Fibroblast of skin of left biceps (primary cell): ENCODE results near the gene B3GNT2.
"Not testable (repeated sequence)": the region's sequence is repeated elsewhere in the genome, so short reads cannot be mapped to it uniquely, and the experiment has no call there.

Source experiments
- DNase-seq, 2 experiments: peaks; one replicate each; pipeline ENCODE4 v3.0.0-alpha.2; 2013; ENCODE audit warnings: low read depth in 2 of 2

The B3GNT2 gene

DNA sequence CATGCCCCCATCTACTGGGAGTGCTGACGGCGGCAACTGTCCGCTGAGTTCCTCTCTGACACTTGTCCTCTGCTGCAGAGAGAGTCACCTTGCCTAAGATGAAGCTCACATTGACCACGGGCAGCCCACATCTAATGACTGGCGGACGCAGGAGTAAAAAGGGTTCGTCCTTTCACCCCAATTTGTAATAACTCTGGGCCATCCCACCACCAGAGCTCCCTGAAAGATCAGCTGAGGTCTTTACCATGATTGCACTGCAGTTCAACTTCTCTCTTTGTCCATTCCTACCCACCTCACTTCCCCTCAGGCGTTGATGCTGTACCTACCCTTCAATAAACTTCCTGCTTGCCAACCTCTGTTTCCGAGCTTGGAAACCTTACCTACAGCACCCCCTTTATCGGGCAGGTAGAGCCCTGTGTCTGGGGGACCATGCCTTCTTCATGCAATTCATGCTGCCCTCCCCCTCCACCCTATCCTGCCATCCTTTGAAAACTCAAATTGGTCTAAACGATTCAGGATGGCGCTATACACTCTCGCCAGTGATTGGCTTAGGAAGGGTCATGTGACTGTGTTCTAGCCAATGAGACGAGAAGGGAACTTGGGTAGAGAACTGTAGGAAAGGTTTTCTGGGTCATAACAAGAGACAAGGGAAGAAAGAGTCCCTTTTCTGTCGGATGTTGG, 10.3 kb upstream of the B3GNT2 start:
- DNase-seq: no peak

DNA sequence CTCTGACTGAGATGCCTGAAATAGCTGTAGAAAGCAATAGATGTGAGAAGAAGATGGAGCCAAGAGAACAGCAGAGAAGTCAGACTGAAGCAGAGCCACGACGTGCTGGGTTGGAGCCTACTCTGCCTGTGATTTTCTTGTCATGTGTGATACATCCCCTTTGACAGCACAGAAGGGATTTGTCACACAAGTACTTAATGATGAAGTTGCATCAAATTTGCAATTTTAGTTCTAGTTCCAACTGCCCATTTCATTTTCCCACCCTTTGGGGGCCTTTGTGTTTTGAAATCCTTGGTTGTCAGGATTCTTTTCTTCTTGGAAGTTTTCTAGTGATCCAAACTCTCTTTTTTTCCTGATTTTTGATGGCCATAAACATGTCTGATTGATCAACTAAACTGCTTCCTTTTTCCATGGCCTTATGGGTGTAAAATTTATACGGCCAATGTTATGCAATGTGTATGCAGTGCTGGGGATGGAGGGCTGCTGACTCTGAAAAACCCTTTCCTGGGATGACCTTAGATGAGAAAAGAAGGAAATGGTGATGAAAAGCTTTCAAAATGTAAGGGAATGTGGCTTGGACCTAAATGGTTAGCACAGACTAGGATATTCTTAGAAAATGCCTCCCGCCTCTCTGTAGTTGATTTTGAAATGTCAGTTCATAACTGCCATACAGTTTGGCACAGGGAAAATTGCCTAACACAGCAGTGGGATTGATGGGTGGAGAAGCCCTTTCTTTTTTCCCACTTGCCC, 9.6 kb upstream of the B3GNT2 start:
- DNase-seq: no peak

DNA sequence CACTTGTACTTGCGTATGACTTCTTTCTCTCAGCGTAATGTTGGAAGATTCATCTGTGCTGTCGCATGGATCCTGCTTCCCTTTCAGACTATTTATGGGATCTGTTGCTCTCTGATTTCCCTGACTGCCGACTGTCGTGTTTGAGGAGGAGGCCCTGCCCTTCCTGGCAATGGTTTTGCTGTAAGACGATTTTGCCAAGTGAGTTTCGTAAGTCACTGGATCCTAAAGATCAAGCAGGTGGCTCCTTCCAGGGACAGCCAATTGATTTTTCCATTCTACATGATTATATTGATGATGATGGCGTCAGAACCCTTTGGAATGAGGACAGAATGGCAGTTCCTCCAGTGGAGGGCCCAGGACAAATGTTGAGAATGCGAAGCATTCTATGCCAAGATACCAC, 8.7 kb upstream of the B3GNT2 start:
- DNase-seq: no peak

DNA sequence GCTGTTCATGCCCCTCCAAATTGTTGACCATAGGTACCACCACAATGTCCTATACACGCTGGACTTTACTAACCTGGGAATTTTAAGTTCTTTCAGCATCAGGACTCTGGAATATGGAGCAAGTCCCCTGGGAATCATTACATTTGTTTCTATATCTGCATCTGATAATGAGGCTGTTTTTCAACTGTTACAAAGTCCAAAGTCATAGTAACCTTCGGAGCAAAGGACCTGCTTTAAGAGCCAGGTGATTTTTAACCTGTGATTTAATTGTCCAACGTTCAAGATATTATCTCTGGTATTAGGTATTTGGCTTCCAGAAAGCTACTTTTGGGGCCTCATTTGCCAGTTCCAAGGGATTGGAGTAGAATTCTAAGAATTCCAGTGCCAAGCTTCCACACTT, 7.5 kb upstream of the B3GNT2 start:
- no peak for DNase-seq

DNA sequence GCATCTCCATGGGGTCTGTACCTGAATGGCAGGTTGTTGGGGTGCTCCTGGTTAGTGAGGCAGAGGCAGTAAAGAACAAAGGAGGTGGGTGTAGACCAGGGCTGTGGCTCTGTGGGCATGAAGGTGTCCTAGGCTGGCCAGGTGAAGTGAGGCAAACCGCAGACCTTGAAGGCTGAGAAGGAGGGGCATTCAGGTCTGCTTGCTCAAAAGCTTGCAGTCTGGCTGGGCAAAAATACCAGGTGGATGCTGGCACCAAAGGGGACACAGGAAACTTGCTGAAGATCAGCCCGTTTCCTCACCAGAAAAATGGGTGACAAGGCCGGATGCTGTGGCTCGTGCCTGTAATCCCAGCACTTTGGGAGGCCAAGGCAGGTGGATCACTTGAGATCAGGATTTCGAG, 6.7 kb upstream of the B3GNT2 start:
- DNase-seq: no peak

DNA sequence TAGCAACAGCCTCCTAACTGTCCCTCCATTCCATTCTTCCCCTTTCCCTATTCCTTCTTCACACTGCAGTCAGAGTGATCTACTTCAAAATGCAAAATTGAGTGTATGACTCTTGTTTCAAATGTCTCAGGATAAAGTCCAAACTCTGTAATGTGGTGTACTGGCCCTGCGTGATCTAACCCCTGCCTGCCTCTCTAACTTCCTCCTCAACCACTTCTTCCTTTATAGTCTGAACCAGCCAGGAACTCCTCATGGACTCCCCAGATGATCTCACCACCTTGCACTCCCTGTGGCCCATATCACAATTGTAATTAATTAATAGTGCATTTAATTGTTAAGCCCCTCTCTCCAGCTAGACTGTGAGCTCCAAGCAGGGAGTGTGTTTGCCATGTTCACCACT, 3.1 kb upstream of the B3GNT2 start:
- no peak for DNase-seq

DNA sequence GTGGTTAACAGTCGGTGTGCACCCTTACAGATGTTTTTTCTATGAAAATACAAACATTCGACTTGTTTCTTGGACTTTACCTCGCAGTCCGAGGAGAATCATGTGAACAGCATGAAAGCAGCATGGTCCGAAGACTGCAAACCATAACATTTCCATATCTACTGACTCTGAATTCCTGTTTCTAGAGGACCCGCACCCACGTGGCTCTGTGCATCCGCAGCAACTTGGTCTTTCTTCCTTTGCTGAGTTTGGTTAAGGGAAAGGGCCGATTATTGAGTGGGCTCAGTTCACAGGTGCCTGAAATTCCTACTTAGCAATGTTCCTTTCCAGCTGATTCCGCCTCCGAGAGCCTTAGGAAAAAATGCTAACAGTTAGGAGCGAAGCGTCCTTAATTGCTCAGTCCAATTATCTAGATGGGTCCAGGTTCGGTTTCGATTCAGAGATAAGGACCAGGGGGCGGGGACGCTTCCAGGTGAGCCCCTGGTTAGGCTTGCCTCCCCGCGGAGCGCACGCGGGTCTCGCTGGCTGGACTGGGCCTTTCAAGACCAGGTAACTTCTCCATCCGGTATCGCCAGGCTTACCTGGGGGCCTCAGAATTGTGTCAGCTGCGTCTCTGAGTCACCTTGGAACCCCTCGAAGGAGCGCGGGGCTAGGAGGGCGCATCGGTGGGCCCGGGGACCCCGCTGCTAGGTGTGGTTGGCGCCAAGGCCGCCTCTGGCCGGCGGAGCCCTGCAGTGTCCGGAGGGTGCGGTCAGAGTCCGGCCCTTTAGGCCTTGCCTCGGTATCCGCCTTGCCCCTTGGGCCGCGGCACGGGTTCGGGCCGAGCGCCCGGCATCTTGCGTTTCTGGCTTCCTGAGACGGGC, 1.1 kb upstream of the B3GNT2 start:
- DNase-seq: no peak

DNA sequence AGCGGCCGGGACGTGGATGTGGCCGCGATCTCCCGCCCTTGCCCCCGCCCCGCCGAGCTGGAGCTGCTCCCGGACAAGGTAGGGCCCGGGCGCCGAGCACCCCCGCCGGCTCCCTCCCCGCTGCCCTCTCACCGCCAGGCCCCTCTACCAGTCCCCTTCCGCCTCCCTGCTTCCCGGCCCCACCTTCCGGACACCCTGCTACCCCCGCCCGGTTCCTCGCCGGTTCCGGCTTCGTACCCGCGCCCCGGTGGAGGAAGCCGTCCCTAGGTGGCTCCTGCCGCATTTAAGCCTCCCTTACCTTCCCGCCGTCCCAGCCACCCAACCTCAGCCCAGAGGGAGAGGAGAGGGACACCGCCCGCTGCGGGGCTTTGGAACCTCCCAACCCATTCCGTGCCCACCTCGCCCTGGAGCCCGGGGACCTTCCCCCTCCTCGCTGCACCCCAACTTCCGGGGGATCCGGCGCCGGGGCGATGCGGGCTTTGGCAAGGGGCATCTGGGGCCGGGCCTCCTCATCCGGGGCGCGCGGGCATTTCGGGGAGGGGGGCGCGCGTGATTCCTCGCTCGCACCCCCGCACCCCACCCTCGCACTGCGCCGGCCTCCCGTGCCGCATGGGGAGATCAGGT, 475 bp downstream of the B3GNT2 start:
- no peak for DNase-seq

DNA sequence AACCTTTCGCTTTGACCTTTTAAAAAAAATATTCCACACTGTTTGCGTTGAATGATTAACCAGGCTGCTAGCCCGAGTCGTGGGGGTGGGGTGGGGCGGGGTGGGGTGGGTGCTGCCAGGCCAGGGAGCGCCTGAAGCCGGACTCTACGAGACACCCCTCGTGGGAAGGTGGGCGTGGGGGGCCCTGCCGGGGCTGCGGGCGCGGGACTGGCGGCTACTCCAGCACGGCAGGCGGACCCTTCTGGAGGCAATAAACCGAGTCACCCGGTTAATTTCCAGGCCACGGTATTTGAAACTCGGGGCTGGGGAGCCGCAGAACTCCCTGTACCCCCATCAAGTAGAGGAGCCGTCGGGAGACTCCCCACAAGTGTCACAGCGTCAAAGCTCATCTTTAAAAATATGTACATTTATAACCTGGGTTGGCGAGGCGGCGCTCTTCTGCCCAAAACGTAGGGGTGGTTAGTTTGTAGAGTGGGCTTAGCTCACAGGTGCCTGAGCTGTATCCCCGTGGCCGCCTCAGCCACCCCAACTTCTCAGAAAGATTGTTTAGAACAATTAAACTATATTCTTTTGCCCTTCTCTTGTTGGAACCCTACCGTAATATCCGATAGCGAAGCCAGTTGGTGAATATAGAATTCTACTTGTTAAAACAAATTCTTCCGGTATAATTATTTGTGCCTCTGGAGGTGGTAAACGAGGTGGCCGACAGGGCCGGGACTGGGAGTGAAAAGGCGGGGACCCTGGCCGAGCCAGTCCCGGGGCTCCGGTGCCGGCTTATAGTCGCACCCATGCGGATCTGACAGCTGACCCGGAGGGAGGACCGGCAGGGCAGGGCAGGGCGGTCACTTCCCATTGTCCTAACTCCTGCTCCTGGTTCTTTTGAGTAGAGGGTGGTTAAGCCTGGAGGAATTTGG, 1.4 kb downstream of the B3GNT2 start:
- DNase-seq: no peak

DNA sequence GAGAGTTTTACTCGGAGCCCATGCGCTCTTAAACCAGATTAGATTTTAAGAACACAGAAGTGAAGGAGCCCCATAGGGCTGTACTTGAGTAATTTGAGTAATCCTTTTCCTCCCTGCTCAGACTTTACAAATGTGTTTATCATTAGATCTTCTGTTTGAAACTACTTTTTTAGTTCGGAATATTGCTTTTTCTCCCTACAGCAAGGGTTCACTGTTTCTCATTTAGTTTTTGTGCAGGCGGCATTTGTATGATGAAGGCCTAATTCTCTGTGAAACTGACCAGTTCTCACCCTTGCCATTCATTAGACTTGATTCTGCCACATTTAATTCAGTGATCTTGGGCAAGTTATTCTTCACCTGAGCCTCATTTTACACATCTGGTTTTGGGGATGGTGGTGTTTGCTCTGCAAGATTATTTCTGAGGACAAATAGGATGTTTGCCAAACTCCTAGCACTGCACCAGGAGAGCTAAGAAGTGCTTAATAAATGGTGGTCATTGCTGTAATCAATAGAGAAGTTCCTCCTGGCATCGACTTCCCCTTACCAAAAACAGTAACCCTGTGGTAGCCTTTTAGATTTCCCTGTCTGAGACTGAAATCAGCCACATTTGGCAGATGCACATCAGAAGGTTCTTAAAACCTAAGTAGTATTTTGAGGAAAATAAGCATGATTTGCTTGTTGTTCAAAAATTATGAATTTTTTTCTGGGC, 2.2 kb downstream of the B3GNT2 start:
- no peak for DNase-seq

DNA sequence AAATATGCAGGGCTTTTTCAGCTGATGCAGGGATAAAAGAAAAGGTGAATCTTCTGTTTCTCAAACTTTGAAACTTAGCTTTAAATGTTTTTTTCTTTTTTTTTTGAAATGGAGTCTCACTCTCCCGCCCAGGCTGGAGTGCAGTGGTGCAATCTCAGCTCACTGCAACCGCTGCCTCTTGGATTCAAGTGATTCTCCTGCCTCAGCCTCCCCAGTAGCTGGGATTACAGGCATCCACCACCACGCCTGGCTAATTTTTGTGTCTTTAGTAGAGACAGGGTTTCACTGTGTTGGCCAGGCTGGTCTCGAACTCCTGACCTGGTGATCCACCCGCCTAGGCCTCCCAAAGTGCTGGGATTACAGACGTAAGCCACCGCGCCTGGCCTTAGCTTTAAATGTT, 2.9 kb downstream of the B3GNT2 start:
- DNase-seq: not testable (repeated sequence)

DNA sequence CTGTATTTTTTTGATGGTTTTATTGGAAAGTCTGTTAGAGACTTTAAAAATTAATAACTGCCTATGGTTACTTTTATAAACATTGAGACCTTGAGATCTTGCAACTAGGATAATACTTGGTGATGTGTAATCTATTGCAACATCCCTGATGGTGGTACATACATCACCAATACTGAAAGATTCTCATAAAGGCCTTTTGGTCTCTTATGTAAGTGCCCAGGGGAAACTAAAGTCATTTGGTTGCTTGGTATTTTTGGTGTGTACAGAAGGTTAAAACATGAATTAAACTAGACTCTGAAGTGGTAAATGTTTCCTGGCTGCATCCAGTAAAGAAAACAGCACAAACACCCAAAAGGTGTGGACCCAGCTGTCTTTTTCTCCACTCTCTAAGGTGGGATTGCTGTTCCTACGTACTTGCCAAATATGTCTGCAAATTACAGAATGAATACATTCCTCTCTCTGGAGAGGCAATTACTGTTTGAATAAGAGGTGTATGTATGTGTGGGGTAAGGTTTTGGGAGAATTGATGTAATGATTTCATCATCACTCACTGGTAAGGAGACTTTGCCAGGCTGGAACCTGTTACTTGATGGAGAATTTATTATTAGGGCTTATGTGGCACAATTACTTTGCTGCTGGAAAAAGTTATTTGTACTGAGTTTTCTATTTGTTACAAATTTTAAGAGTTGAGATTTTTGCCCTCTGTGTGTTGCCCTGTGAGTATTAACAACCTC, 3.6 kb downstream of the B3GNT2 start:
- DNase-seq: peak in 1 of 2 experiments; percentile 11

DNA sequence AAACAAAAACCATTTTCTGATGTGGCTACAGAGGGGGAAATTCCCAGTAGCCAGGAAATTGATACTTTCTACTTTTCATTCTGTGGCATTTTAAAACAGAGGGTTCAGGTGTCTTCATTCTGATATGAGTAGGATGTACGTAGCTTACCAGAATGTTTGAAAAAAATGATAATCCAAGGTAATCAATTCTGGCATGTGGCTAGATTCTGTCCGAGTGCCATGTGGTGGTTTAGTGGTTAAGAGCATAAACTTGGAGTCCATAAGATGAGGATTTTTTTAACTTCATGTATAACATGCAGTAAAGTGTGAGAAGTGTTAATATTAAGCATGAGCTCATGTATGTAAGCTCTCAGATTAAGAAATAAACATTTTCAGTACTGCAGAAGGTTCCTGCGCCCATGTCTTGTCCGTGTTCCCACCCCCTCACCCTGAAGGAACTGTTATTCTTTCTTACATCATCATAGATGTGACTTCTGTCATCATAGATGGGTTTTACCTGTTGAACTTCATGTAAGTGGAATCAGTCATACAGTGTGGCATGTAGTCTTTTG, 4.5 kb downstream of the B3GNT2 start:
- DNase-seq: no peak

DNA sequence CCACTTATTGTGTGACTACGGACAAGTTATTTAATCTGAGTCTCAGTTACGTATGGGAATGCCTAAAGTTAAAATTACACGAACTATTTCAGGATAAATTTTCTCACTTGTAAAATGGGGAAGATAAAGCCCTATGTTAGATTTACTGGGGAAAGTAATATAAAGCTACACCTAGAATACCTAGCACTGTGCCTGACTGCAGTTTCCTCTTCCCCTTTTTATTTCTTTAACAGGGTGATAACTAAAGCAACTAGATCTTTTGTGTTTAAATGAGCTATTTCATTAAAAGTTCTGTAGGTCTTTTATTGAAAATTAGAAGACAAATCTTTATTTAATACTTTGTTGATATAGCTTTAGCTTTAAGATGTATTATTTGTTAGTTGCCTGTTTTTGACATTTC, 5.0 kb downstream of the B3GNT2 start:
- no peak for DNase-seq

DNA sequence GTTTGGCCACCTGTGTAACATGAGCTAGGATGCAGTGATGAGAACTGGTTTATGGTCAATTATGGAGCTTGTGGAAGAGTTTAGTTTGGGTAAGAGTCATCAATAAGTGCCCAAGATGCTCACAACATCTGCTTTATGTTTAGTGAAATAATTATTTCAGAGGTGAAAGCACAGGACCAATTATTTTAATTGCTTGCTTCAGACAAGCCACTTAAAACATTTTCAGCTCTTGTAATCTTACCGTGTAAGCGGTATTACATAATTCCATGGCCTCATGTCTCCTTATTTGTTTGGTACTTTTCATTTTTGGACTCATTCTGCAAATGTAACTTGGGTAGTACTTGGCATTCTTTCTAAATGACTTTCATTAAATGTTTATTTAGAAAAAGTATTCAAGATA, 5.4 kb downstream of the B3GNT2 start:
- no peak for DNase-seq

DNA sequence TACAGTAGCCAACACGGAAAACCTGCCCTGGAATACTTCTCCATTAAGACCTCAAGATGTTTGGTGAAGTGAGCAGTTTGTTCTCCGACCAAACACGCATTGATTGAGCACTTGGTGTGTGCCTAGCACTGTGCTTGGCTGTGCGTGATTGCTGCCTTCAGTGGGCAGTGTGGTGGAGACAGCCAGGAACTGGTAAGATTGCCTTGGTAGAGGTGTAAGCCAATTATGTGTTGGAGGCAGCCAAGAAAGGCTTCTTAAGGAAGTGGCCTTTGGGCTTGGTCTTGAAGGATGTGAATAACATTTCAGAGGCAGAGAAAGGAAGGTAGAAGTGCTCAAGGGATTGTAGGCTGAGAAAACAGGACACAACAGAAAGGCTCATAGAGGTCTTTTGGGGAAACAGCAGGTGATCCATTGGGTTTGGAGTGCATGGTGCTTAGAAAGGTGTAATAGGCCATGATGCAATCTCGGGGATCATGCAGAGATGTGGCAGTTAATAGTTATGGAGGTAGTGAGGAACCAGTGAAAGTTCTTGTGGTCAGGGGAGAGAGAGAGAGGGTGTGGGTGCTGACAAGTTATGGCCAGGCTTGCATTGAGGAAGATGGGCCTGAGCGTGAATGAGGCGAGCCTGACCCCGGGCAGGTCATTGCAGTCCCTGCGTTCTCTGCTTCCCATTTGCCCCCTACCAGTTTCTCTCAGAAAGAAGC, 6.3 kb downstream of the B3GNT2 start:
- no peak for DNase-seq

DNA sequence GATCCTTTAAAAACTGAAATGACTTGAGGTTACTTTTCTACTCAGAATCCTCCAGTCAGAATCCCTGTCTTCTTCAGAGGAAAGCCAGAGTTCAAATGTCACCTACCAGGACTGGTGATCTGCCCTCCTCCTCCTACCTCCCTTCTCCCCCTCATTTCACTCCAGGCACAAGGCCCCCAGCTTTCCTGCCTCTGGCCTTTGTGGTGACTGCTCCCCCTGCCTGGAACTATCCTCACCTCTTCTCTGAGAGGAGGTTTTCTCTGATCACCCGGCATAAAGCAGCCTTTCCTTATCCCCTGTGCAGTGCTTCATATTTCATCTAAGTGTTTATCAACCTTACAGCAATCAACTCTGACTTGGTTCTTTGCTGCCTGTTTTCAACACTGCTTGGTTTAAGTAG, 6.8 kb downstream of the B3GNT2 start:
- no peak for DNase-seq

DNA sequence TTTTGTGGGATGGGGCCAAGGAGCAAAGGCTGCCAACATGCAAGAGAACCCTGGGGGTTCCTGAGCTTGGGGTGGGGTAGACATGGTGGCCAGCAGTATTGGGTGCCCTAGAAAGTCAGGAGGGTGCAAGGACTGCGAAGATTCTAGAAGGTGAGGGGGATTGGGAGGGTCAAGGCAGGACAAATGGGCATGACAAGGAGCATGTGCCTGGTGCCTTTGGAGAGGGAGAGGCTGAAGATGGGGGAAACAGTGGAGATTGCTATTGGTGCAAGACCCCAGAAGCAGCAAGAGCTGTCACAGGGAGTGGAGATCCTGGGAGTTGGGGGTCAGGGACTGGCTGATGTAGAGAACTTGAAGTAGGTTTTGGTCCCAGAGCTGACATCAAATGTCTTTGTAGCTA, 7.5 kb downstream of the B3GNT2 start:
- DNase-seq: no peak

DNA sequence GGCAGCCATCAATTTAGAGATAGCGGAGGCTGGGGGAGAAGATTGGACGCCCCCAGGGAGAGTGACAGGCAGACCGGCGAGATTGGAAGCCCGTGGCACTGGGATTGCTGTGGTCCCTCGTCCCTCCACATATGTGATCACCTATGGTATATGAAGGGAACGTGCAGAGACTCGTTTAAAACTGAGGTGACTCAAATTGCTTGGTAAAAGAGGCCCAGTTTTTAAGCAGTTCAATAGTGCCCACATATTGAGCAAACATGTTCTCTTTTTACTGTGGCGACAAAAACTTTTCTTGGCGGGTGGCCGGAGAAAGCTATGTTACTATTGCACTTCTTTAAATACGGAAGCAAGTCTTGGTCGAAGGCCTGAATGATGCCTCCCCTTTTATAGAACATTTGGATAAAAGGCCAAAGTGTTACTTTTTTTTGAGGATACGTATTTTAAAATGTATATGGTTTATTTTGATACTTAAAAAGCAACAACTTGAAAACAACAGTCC, 9.1 kb downstream of the B3GNT2 start:
- no peak for DNase-seq
